ENCODE results near the gene PGM3. TPM values are rescaled to one million over a fixed set of nuclear protein-coding genes. Genes with fewer than 3 reads are reported as not detected.

The PGM3 gene
- total RNA-seq, 4 donors from 2014 or later: 7.9 to 291 (median 21.1) TPM

DNA sequence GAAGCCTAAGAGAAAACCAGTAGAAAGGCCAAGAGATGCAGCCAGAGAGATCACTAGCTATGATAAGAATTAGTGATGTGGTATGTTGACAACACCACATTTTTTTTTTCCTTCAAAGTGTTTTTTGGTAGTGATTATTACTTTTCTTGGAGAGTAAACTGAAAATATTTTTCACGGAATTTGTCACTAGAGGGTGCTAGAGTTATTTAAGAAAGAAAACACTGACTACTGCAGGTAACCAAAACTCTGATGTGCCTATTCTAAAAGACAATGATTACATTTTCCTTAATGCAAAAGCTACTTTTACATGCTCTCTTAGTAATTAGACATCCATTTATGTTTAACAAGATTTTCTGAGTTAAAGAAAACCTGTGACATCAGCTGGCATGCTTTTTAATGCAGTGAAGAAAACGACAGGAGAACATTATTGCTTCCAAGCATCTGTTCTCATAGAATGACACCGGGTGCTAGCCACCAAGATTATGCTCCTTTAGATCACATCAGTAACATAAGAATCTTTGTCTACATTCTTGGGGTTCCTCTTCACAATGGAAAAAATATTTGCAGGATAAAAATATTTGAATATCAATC lies 28.9 kb upstream of the PGM3 start:
- WGBS, 2 donors (ENCODE audit: low coverage in 1 of 2): 39 to 54% methylated on average over 3 of the region's 3 CpGs
- intact Hi-C loops (cut with DNase I; ENCODE audit: low total_unique reads): no loop called here
- no peak overlapping the region for H3K27ac ChIP-seq
- no peak for DNase-seq
- no peak for TF ChIP-seq POLR2A (IDR thresholded peaks at IDR 0.05)
- peak; percentile 23 to 50 (median 42) for TF ChIP-seq CTCF (IDR thresholded peaks at IDR 0.05)
- no peaks in the 10 kb centered on the region for H3K9me3 ChIP-seq
- no peaks in the 10 kb centered on the region for H3K36me3 ChIP-seq
- in situ Hi-C loops (cut with MboI; ENCODE audit: low pct_ligation_motif_present in 1 of 4, low pct_unique_long_range_greater_than_20kb in 1 of 4, low sequenced_read_pairs in 3 of 4): loop anchor here (5.0 to 25.0 kb wide), 4 partner anchors 193 to 985 kb away; partner anchors contain the start of genes PRSS35 (in 2 of the 4) and IBTK (in 1 of the 4)
- no peaks in the 10 kb centered on the region for H3K4me1 ChIP-seq
- no peak overlapping the region for H3K4me3 ChIP-seq
- no peaks in the 10 kb centered on the region for H3K27me3 ChIP-seq

DNA sequence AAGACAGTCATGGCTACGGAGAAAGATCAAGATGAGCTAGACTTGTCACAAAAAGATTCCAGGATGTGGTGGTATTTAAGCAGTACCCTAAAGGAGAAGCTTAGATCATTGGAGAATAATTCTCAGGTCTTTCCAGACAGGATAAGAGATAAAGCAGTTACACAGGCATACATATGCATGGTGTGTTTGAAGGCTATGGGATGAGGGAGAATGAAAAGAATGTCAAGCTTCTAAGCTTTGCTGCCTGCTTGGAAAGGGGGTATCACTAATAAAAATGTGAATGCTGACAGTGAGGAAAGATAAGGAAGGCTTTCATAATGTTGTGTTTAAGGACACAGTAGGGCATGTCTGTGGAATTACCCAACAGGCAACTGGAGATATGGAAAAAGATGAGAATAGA lies 28.2 kb upstream of the PGM3 start:
- no peak overlapping the region for H3K4me3 ChIP-seq
- no peak for DNase-seq
- no peaks in the 10 kb centered on the region for H3K9me3 ChIP-seq
- intact Hi-C loops (cut with DNase I; ENCODE audit: low total_unique reads) (no loop called here), in situ Hi-C loops (cut with MboI; ENCODE audit: low pct_ligation_motif_present in 1 of 4, low pct_unique_long_range_greater_than_20kb in 1 of 4, low sequenced_read_pairs in 3 of 4) (loop anchor here (5.0 to 25.0 kb wide), 4 partner anchors 194 to 984 kb away; partner anchors contain the start of genes PRSS35 (in 2 of the 4) and IBTK (in 1 of the 4))
- no peaks in the 10 kb centered on the region for H3K4me1 ChIP-seq
- no peaks in the 10 kb centered on the region for H3K27me3 ChIP-seq
- no peaks in the 10 kb centered on the region for H3K36me3 ChIP-seq
- 80 to 93% methylated on average over 1 of the region's 1 CpG for WGBS, 2 donors (ENCODE audit: low coverage in 1 of 2)
- no peak for TF ChIP-seq CTCF (IDR thresholded peaks at IDR 0.05)
- TF ChIP-seq POLR2A (IDR thresholded peaks at IDR 0.05): no peak
- TF ChIP-seq EP300 (IDR thresholded peaks at IDR 0.05; ENCODE audit: low read depth): no peak
- TF ChIP-seq POLR2AphosphoS5 (IDR thresholded peaks at IDR 0.05): no peak
- no peak overlapping the region for H3K27ac ChIP-seq

- no peaks in the 10 kb centered on the region for H3K36me3 ChIP-seq
- no peak for DNase-seq
- H3K4me1 ChIP-seq: no peaks in the 10 kb centered on the region
- H3K4me3 ChIP-seq: no peak overlapping the region
- TF ChIP-seq POLR2AphosphoS5 (IDR thresholded peaks at IDR 0.05) (no peak), EP300 (IDR thresholded peaks at IDR 0.05; ENCODE audit: low read depth) (no peak), POLR2A (IDR thresholded peaks at IDR 0.05) (no peak), CTCF (IDR thresholded peaks at IDR 0.05) (no peak)
- no peaks in the 10 kb centered on the region for H3K9me3 ChIP-seq
- in situ Hi-C loops (cut with MboI; ENCODE audit: low pct_ligation_motif_present in 1 of 4, low pct_unique_long_range_greater_than_20kb in 1 of 4, low sequenced_read_pairs in 3 of 4): loop anchor here (5.0 to 25.0 kb wide), 4 partner anchors 195 to 983 kb away; partner anchors contain the start of genes PRSS35 (in 2 of the 4) and IBTK (in 1 of the 4)
- no peak overlapping the region for H3K27ac ChIP-seq
- intact Hi-C loops (cut with DNase I; ENCODE audit: low total_unique reads): no loop called here
- no peaks in the 10 kb centered on the region for H3K27me3 ChIP-seq
Measured at GRCh38 chr6:83220121-83220520, 27.1 kb upstream of the PGM3 start.

GRCh38 chr6:83218646-83219045 lies 25.6 kb upstream of the PGM3 start:
- Histone ChIP-seq H3K4me3 (no peak overlapping the region), H3K27ac (no peak overlapping the region), H3K4me1 (no peaks in the 10 kb centered on the region), H3K27me3 (no peaks in the 10 kb centered on the region), H3K36me3 (no peaks in the 10 kb centered on the region), H3K9me3 (no peaks in the 10 kb centered on the region)
- intact Hi-C loops (cut with DNase I; ENCODE audit: low total_unique reads) (loop anchor here (5.0 kb wide), 1 partner anchor 294 kb away; the partner anchor contains the start of gene PRSS35), in situ Hi-C loops (cut with MboI; ENCODE audit: low pct_ligation_motif_present in 1 of 4, low pct_unique_long_range_greater_than_20kb in 1 of 4, low sequenced_read_pairs in 3 of 4) (loop anchor here in 2 of 4 donors (10.0 to 25.0 kb wide), 2 partner anchors 154 to 981 kb away; partner anchors contain the start of genes DOP1A (in 1 of the 2), IBTK (in 1 of the 2) and UBE3D (in 1 of the 2))
- no peak for TF ChIP-seq POLR2AphosphoS5 (IDR thresholded peaks at IDR 0.05)
- no peak for TF ChIP-seq POLR2A (IDR thresholded peaks at IDR 0.05)
- TF ChIP-seq CTCF (IDR thresholded peaks at IDR 0.05): no peak
- TF ChIP-seq EP300 (IDR thresholded peaks at IDR 0.05; ENCODE audit: low read depth): no peak
- 49 to 56% methylated on average over 3 of the region's 3 CpGs for WGBS, 2 donors (ENCODE audit: low coverage in 1 of 2)
- no peak for DNase-seq
